ENCODE data around the gene FBXO42.
"Not testable (repeated sequence)": the region's sequence is repeated elsewhere in the genome, so short reads cannot be mapped to it uniquely, and the experiment has no call there.

The FBXO42 gene

GRCh38 chr1:16279186-16279585 is 73.1 kb downstream of the FBXO42 start:
- no peaks in the 10 kb centered on the region for H3K9me3 Mint-ChIP-seq
- H3K27ac Mint-ChIP-seq, result no peak overlapping the region
- no peak overlapping the region for H3K4me3 Mint-ChIP-seq
- ATAC-seq (ENCODE audit: low read depth) (no peak), DNase-seq (ENCODE audit: low spot score in 2 of 2) (no peak)
- peaks cover 8% of the 10 kb centered on the region for H3K36me3 Mint-ChIP-seq
- peaks cover 5% of the 10 kb centered on the region for H3K4me1 Mint-ChIP-seq
- H3K27me3 Mint-ChIP-seq, result no peaks in the 10 kb centered on the region

DNA sequence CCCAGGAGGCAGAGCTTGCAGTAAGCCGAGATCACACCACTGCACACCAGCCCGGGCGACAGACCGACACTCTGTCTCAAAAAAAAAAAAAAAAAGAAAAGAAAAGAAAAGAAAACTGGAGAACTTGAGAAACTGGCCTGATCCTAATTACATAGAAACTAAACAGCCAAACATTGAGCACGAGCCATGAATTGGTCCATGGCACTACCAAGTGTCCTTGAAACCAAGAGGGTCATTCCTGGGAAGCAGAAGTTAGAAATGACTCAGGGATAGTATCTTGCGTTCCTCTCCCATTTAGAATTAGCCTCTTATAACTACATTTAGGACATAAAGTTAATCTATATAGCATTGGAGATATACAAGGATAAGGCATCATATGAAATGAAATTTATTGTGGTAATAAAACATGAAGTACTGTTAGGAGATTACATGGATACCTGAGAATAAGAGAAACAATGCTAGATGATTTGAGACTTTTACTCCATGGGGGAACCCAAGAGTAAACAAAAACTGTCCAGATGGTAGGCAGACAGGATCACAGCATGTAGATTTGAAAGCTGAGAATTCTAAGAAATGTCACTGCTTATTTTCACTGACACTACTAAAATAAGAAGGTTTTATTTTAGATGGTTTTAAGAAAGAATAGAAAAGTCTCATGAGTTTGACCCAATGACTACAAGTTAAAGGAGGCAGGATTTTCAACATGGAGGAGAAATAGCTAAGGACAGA is 75.8 kb downstream of the FBXO42 start:
- DNase-seq (ENCODE audit: low spot score in 2 of 2), result no peak
- H3K4me1 Mint-ChIP-seq, result peaks cover 3% of the 10 kb centered on the region
- no peak overlapping the region for H3K27ac Mint-ChIP-seq
- peaks cover 11% of the 10 kb centered on the region for H3K36me3 Mint-ChIP-seq
- ATAC-seq (ENCODE audit: low read depth), result no peak
- H3K9me3 Mint-ChIP-seq, result no peaks in the 10 kb centered on the region
- H3K4me3 Mint-ChIP-seq, result no peak overlapping the region
- no peaks in the 10 kb centered on the region for H3K27me3 Mint-ChIP-seq

DNA sequence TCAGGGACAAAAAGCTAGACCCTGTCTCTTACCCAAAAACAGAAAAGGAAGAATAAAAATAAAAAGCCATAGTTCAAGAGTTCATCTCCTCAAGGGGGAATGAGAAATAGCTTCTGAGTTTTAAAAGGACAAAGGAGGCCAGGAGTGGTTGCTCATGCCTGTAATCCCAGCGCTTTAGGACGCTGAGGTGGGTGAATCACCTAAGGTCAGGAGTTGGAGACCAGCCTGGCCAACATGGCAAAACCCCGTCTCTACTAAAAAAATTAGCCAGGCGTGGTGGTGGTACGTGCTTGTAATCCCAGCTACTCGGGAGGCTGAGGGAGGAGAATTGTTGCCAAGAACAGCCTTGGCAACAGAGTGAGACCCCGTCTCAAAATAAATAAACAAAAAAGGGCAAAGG is 76.7 kb downstream of the FBXO42 start:
- Mint-ChIP-seq H3K27ac (no peak overlapping the region), H3K4me3 (no peak overlapping the region), H3K27me3 (no peaks in the 10 kb centered on the region), H3K9me3 (no peaks in the 10 kb centered on the region), H3K36me3 (peaks cover 16% of the 10 kb centered on the region), H3K4me1 (peaks cover 7% of the 10 kb centered on the region)
- DNase-seq (ENCODE audit: low spot score in 2 of 2) (no peak), ATAC-seq (ENCODE audit: low read depth) (no peak)

GRCh38 chr1:16267690-16268180 is 84.5 kb downstream of the FBXO42 start:
- ATAC-seq (ENCODE audit: low read depth) (no peak), DNase-seq (ENCODE audit: low spot score in 2 of 2) (no peak)
- Mint-ChIP-seq H3K27ac (peak overlapping the region; percentile 52), H3K4me1 (peaks cover 8% of the 10 kb centered on the region), H3K9me3 (no peaks in the 10 kb centered on the region), H3K36me3 (peaks cover 6% of the 10 kb centered on the region), H3K4me3 (no peak overlapping the region), H3K27me3 (no peaks in the 10 kb centered on the region)

DNA sequence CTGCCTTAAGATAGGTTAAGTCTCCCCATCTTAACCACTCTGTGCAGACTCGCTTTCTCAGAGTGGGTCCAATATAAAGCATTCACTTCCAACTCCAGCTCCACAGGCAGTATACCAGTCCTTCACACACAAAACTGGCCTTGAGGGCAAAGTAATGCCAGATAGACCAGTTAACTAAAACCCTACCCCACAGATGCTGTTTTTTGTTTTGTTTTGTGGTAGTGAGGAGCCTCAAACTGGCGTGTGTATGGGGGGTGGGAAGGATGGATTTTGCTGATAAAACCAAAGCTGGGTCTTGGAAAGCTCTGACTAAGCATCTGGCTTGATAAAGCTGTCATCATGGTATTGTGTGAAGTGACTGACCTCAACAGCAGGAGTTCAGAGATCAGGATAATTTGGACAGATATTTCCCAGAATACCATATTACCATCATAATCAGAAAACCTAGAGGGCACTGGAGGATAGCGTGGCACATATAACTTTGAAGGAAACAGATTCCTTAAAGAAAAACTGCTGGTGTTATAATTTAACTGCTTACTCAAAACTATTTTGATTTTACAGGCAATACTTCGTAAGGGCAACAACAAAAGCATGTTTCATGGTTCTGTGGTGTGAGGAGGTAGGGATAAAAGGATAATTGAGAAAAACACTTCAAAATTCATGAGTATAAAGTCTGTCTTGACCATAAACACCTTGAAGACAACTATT is 85.7 kb downstream of the FBXO42 start:
- Mint-ChIP-seq H3K36me3 (peaks cover 5% of the 10 kb centered on the region), H3K27me3 (no peaks in the 10 kb centered on the region), H3K4me1 (peaks cover 8% of the 10 kb centered on the region), H3K4me3 (no peak overlapping the region), H3K27ac (peak overlapping the region; percentile 6), H3K9me3 (no peaks in the 10 kb centered on the region)
- ATAC-seq (ENCODE audit: low read depth) (no peak), DNase-seq (ENCODE audit: low spot score in 2 of 2) (no peak)

GRCh38 chr1:16262067-16262466 is 90.2 kb downstream of the FBXO42 start:
- Mint-ChIP-seq H3K9me3 (no peaks in the 10 kb centered on the region), H3K4me3 (no peak overlapping the region), H3K4me1 (peaks cover 5% of the 10 kb centered on the region), H3K27me3 (no peaks in the 10 kb centered on the region), H3K36me3 (no peaks in the 10 kb centered on the region), H3K27ac (no peak overlapping the region)
- no peak for ATAC-seq (ENCODE audit: low read depth)
- no peak for DNase-seq (ENCODE audit: low spot score in 2 of 2)

GRCh38 chr1:16260814-16261213 is 91.5 kb downstream of the FBXO42 start:
- Mint-ChIP-seq H3K36me3 (peaks cover 4% of the 10 kb centered on the region), H3K4me1 (peaks cover 3% of the 10 kb centered on the region), H3K27me3 (no peaks in the 10 kb centered on the region), H3K4me3 (no peak overlapping the region), H3K9me3 (no peaks in the 10 kb centered on the region), H3K27ac (no peak overlapping the region)
- no peak for DNase-seq (ENCODE audit: low spot score in 2 of 2)
- ATAC-seq (ENCODE audit: low read depth), result no peak

GRCh38 chr1:16258591-16259135 is 93.6 kb downstream of the FBXO42 start:
- no peak for DNase-seq (ENCODE audit: low spot score in 2 of 2)
- peak overlapping the region; percentile 55 for H3K27ac Mint-ChIP-seq
- peaks cover 13% of the 10 kb centered on the region for H3K36me3 Mint-ChIP-seq
- no peak overlapping the region for H3K4me3 Mint-ChIP-seq
- peaks cover 3% of the 10 kb centered on the region for H3K4me1 Mint-ChIP-seq
- no peaks in the 10 kb centered on the region for H3K9me3 Mint-ChIP-seq
- H3K27me3 Mint-ChIP-seq, result no peaks in the 10 kb centered on the region
- no peak for ATAC-seq (ENCODE audit: low read depth)

DNA sequence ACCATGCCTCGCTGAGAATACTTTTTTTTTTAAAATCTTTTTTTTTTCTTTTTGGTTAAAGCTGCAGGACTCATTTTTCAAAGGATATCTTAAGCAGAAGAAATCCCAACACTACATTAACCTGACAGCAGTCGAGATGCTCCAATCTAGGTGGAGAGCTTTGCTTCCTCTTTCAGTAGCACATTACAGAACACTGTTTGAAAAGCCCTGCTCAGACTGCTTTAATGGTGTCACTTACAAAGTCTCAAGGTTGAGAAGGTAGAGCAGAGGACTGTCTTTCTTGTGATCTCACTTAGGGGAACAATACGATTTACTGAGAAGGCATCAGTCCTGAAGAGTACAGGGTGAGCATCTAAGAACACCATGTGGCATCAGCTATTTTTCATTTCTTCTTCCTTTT is 94.3 kb downstream of the FBXO42 start:
- Mint-ChIP-seq H3K27me3 (no peaks in the 10 kb centered on the region), H3K27ac (peak overlapping the region; percentile 55), H3K4me1 (peaks cover 3% of the 10 kb centered on the region), H3K4me3 (no peak overlapping the region), H3K9me3 (no peaks in the 10 kb centered on the region), H3K36me3 (peaks cover 13% of the 10 kb centered on the region)
- DNase-seq (ENCODE audit: low spot score in 2 of 2) (no peak), ATAC-seq (ENCODE audit: low read depth) (no peak)

GRCh38 chr1:16257556-16257955 is 94.7 kb downstream of the FBXO42 start:
- peak overlapping the region; percentile 55 for H3K27ac Mint-ChIP-seq
- DNase-seq (ENCODE audit: low spot score in 2 of 2); H3K4me3 Mint-ChIP-seq; H3K9me3 Mint-ChIP-seq; H3K27me3 Mint-ChIP-seq; H3K4me1 Mint-ChIP-seq; ATAC-seq (ENCODE audit: low read depth): not testable (repeated sequence)
- H3K36me3 Mint-ChIP-seq, result peaks cover 16% of the 10 kb centered on the region

- no peak overlapping the region for H3K4me3 Mint-ChIP-seq
- H3K4me1 Mint-ChIP-seq, result peaks cover 3% of the 10 kb centered on the region
- H3K27ac Mint-ChIP-seq, result peak overlapping the region; percentile 58
- no peaks in the 10 kb centered on the region for H3K27me3 Mint-ChIP-seq
- DNase-seq (ENCODE audit: low spot score in 2 of 2) (no peak), ATAC-seq (ENCODE audit: low read depth) (no peak)
- peaks cover 22% of the 10 kb centered on the region for H3K36me3 Mint-ChIP-seq
- H3K9me3 Mint-ChIP-seq, result no peaks in the 10 kb centered on the region
Measured at GRCh38 chr1:16256478-16256877, 95.8 kb downstream of the FBXO42 start.

DNA sequence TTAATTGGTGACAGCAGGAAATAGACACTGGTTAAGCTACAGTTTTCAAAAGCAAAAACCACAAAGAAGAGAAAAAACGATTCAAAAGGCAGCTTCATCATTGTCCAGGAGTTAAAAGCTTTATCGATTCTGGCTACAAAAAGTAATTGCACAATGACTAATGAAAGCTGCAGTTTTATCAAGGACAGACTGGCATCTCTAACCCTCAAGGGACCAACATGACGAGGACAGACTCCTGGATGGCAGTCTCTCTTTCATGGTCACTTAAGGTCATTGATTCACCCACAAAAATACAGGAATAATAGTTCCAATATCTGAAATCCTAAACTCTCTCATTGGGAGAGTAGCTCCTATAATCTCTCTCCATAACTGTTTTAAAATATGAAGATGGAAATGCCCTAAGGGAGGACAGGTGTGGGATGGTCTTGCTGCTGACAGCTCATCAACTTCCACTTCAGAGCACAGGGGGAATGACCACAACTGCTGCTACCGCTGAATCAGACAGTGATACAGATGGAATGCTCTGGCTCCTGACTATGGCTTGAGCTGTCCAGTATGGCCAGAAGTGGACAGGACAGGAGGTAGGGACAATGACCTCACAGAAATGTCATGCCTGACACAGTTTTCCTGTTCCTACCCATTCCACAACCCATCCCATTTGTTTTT is 97.9 kb downstream of the FBXO42 start:
- no peak overlapping the region for H3K4me3 Mint-ChIP-seq
- no peak for DNase-seq (ENCODE audit: low spot score in 2 of 2)
- peak overlapping the region; percentile 12 for H3K27ac Mint-ChIP-seq

GRCh38 chr1:16253332-16253922 is 98.9 kb downstream of the FBXO42 start:
- H3K27ac Mint-ChIP-seq, result no peak overlapping the region
- no peaks in the 10 kb centered on the region for H3K9me3 Mint-ChIP-seq
- no peak overlapping the region for H3K4me3 Mint-ChIP-seq
- H3K36me3 Mint-ChIP-seq, result peaks cover 22% of the 10 kb centered on the region
- H3K4me1 Mint-ChIP-seq, result peaks cover 14% of the 10 kb centered on the region
- H3K27me3 Mint-ChIP-seq, result no peaks in the 10 kb centered on the region
- ATAC-seq (ENCODE audit: low read depth) (no peak), DNase-seq (ENCODE audit: low spot score in 2 of 2) (no peak)

More for the DNA sequence above, 97.9 kb downstream of the FBXO42 start:
- no peak for ATAC-seq (ENCODE audit: low read depth)
- Mint-ChIP-seq H3K9me3 (no peaks in the 10 kb centered on the region), H3K27me3 (no peaks in the 10 kb centered on the region), H3K36me3 (peaks cover 22% of the 10 kb centered on the region), H3K4me1 (peaks cover 6% of the 10 kb centered on the region)

DNA sequence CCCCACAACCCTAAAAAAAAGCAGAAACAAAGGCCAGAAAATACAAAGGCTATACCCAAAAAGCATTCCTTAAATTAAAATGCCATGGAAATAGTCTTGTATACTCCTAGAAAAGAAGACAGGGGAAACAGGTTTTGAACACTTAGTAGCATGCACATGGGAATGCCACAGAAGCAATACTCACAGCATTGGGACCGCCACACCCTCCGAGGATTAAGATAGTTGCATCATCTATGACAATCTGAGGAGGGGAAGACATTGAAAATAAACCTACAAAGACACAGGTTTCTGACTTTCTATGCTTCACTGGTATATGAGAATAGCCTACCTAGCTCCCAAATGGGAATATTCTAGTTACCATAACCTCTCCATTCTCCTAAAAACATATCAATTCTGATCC is 99.4 kb downstream of the FBXO42 start:
- no peaks in the 10 kb centered on the region for H3K9me3 Mint-ChIP-seq
- peaks cover 13% of the 10 kb centered on the region for H3K4me1 Mint-ChIP-seq
- ATAC-seq (ENCODE audit: low read depth), result no peak
- no peak for DNase-seq (ENCODE audit: low spot score in 2 of 2)
- H3K36me3 Mint-ChIP-seq, result peaks cover 22% of the 10 kb centered on the region
- H3K4me3 Mint-ChIP-seq, result no peak overlapping the region
- H3K27ac Mint-ChIP-seq, result peak overlapping the region; percentile 14
- H3K27me3 Mint-ChIP-seq, result no peaks in the 10 kb centered on the region
